Bone marrow (tissue), 2 donors: Measurements from ENCODE around the gene AHI1.

Experiments used
- DNase-seq, 2 donors: peaks; one replicate each; lab custom pipeline; 2025; lab: John Stamatoyannopoulos, UW

The AHI1 gene

DNA sequence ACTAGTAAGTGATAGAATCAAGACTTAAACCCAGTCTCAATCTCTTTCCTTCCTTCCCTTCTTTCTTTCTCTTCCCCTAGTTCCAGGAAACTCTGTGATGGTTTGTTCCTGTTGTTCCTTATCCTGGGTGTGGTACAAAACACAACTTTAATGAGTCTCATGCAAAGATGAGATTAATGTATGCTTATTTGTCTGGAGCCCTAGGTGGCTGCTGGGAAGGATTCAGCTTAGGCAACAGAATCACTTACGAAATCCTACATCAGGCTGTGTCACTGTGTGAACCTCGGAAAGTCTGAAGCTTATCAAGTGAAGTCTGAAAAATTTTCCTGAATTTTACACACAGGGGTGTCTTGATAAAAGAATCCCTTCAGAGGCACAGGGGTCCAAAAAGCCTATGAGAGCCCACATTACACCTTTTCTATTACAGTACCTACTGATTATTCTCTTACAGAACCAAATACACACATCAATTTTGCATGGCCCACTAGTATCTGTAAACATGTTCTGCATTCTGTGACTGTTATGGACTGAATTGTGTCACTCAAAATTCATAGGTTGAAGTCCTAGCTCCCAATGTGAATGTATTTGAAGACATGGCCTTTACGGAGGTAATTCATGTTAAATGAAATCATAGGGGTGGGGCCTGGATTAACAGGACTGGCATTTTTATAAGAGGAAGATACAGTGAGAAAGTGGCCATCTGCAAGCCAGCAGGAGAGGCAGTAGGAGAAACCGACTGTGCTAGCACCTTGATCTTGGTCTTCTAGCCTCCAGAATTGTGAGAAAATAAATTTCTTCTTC lies 171.7 kb downstream of the AHI1 start:
- DNase-seq: no peak

DNA sequence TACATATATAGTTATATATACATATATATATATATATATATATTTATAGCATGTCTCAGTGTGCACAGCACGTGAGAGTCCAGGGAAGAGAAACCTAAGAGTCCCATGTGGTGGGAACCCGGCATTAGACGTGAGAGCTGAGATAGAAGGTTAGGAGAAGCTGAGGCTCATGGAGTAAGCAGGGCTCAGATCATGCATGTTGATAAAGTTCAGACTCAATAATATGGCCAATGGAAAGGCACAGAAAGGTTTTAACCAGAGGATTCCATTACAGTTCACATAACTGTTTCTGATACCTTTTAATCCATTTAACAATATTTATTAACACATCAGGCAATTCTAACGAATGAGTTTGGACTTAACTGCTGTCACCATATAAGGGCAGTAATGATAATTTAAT lies 173.0 kb downstream of the AHI1 start:
- DNase-seq: no peak

DNA sequence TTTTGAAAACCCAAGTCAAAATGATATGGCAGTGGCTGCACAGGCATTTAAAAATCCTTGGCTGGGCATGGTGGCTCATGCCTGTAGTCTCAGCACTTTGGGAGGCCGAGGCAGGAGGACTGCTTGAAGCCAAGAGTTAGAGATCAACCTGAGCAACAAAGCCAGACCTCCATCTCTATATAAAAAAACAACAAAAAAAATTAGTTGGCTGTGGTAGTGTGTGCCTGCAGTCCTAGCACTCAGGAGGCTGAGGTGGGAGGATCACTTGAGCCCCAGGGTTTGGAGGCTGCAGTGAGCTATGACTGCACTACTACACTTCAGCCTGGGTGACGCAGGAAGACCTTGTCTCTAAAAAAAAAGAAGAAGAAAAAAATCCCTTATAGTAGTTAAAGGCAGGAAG lies 173.6 kb downstream of the AHI1 start:
- DNase-seq: no peak

DNA sequence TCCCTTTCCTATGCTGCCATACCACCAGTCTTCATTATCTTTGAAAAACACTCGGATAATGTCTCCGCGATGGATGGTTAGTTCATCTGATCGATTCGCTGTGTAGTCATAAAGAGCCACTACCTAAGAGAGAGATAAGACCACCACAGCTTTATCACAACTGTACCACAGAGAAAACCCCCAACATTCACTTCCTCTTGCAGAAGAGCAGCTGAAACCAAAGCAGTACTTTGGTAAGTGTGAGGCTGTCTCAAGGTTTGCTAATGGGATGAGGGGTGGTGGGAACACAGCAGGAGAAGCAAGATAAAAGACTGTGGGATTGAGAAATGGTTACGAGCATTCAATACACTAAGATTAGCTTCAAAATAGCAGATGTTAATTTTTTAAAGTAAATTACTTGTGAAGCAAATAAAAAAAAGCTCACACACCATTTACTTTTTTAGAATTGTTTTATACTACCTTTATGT lies 174.3 kb downstream of the AHI1 start:
- peak in 1 of 2 donors; percentile 83 for DNase-seq

DNA sequence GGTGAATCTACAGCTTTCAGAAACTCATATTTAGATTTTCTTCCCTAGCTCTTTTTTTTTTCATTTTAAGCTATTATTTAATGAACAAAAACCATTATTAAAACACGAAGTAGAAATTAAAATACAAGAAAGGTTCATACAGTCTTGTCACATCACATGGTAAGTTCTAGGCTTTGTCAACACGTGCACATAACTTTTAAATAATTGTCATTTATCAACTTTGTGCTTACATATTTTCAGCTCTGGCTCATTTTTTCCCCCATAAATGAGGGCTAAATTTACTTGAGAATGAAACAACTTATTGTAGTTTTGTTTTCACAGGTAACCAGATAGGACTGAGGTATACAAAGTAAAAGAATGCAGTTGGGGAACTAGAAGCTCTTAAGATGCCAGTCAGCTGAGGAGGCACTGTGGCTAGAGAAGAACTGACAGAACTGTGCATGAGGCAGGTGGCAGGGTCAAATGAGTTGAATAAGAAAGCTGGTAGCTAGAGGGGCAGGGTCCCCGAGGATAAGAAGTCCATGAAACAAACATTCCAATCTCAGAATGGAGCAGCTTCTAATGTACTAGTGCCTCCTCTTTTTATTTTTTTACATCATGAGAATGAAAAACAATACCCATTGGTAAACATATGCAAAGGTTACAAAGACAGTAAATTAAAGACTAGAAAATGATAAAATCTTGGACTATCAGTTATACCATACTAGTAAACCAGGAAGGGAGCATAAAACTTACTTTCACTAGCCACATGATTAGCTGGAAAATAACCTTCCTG lies 174.9 kb downstream of the AHI1 start:
- no peak for DNase-seq

DNA sequence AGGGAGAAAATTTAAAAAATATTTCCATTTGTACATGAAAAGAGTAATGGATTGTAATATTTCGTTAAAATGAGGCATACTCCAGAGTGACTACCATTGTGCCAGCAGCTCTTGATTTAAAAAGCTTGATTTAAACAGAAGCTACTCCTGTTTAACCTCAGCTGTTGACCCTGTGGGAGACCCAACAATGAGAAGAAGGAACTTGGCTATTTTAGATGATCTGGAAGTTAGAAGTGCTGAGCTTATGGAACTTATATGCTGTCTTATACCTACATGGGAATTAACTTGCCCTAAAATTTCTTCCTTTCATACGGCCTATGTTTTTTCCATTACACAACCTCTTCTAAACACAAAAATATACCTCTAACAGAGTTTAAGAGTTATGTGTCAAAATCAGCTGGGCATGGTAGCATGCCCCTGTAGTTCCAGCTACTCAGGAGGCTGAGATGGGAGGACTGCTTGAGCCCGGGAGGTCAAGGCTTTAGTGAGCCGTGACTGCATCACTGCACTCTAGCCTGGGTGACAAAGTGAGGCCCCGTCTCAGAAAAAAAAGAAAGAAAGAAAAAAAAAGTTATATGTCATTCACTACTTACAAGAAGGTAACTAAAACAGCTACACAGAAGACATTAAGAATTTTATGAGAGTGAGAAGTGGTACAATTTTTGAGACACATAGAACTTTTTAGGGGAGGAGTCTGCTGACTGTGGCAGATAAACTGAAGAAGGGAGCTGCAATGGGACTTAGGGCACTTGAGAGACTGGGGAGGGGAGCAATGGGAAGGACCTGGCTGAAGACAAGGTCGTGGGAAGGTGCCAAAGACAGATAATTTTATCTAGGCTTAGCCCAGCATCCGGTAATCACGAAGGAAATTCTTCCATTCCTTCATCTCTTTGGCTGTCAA lies 176.6 kb downstream of the AHI1 start:
- no peak for DNase-seq

DNA sequence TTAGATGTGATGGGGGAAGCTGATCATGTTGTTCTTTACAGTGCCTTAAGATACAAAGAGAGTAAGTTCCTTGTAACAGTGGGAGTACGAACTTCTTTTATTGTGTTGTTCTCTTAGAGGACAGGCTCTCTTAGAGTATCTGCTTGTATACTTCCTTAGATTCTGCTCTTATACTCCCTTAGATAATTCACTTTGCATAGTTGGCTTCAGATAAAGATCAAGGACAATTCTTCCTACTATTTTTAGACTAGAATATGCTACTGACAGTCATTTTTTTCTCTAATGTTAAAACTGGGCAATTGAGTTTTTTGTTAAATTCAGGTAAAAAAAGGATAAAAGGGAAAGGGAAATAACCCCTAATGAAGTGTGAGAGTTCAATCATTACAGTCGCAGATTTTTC lies 177.7 kb downstream of the AHI1 start:
- DNase-seq: no peak

DNA sequence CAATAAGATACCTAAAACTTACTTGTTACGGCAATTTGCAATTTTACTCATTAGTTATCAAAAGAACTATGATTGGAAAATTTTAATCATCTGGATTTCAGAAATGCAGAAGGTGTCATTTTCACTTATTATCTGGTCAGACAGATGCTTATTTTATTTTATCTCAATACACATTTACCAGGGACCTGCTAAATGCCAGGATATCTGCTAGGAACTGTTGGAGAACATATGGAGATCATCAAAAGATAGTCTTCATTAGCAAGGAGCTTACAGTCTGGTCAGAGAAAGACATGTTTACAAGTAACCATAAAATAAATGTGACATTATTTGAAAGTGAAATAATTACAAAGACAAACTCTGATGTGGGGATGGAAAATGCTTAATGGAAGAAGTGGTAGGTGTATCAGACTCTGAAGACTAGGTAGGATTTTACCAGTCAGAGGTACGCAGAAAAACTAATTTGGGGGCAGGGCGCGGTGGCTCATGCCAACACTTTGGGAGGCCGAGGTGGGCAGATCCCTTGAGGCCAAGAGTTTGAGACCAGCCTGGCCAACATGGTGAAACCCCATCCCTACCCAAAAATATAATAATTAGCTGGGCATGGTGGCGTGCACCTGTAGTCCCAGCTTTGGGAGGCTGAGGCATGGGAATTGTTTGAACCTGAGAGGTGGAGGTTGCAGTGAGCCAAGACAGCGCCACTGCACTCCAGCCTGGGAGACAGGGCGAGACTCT lies 178.6 kb downstream of the AHI1 start:
- DNase-seq: no peak

DNA sequence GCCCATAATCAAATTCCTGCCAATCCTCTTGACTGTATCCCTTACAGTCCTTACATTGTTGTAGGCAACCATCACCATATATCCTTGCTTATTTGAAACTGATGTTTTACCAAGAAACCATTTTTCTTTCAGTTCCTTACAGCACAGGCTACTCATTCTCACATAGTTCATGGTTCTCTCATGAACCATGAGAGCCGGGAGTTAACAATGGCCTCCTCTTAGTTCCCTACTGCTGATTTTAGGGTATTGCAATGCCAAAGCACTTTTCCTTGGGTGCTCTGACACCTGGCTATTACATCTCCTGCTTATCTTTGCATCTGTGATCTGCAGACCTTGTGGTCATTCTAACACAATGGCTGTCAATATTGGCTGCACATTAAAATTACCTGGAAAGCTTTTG lies 183.0 kb downstream of the AHI1 start:
- DNase-seq: no peak

DNA sequence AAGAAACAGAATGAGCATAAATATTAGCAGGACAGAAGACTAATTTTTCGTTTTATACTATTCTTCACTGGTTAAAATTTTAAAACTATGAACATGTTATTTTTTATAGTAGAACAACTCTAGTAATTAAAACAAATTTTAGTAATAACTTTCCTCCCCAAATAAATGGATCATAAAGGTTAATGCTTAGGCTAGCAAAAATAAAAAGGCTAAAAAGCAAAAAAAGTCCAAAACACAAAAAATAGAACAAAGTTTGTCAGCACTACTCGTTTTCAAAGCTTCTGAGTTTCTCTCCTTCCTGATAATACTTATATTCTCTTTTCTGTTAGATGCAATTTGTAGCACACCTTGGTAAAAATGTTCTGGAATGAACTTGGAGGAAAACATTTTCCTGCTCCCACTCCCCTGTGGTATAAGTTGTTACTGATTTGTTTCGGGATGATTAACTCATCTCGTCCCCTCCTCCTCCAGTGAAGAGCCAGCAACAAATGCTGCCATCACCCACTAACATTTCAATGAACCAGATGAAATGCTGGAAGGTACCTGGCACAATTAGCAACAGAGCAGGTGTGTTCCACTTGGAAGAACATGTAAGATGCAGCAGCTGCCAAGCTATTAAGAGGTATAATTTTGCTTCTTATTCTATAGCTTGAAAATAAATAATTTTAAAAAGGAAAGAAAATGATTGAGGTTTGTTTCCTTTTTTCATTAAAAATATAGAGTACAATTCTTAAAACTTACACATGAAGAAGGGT lies 185.9 kb downstream of the AHI1 start:
- DNase-seq: no peak

DNA sequence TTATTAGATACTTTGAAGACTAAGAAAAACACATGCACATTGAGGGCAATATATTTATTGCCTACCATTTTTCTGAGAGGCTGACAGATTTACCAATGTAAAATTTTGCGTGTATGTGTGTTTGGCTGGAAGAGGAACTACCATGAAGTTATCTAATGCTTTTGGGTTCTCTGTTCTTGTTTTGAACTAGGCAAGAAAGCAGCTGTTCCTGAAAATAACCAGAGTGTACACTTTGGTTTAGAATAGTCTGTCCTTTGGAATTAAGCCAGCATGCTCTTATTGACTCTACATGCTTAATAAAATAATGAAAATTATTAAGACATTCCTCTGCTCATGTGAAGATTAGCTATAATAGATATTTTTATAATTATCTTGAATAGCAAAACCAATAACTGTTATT lies 187.2 kb downstream of the AHI1 start:
- DNase-seq: peak in 1 of 2 donors; percentile 75

DNA sequence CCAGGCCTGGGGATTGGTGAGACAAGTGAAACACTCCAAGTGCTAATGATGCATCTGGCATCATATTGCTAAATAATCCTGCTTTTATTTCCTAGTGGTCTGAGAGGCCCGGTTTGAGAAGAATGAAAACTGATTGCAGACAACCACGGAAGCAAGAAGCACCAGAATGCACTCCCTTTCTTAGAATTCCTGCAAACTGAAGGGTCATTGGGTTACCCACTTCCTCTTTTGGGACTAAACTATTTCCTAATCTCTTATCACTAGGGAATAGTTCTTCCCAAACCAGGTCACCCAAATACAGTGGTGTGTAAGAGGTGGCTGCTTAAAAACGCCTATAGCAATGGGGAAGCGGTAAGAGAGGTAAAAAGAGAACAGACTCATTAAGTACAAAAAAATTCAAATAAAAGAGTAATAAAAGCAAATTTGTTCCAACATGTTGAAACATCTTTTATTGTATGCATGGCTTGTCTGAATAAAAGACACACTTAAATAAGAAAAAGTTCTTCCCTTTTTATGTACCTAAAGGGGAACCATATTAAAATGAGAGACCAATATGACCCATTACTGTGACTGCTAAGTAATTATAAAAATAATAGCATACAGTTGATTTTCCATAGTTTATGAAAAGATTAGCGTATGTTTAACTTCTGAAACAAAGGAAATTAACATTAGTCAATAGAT lies 190.7 kb downstream of the AHI1 start:
- DNase-seq: no peak

DNA sequence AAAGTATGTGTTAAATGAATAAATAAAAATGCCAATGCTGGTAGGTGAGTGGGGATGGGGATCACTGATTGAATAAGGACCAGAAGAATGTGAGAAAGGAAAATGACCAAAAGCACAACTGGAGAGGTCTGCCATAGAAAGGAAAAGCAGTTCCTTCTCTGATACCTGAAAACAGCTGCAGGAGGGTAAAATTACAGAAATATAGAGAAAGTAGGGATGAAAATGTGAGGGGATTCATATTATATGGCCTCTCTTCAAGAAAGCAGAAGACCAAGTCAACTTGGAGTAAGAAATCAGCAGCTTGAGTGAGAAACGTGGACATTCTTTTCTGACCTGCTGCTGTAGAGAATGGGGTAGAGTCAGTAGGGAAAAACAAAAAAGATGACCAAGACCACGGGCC lies 191.4 kb downstream of the AHI1 start:
- DNase-seq: no peak

DNA sequence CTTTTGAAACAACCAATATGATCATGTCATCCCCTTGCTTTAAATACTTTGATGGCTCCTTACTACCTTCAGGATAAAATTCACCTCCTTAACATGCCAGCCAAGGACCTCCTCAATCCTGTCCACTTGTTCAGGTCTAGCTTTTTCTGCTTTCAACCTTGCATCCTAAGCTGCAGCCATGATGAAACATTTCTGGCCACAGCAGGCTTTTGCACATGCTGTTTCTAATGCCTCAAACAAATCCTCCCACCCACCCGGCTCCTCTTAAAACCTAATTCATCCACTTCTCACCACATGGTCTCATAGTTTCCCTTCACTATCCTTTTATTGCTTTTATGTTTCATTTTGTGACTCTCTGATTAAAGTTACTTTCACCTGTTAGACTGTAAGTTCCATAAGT lies 191.9 kb downstream of the AHI1 start:
- no peak for DNase-seq

DNA sequence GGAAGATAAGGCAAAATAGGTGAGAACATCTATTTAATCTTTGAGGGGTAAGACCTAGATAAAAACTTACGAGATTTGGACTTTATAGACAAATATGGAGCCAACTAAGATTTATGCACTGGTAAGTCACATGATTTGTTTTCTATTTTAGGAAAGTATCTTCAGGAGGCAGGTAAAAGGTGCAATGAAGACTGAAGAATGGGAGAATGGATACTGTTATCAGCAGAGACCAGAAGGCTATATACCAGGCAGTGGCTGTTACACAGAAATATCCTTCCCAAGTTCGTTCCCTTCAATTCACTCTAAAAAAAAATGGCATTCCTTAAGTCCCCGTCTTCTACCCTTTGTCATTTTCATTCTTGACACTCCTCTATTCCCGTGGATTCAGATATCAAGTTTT lies 192.7 kb downstream of the AHI1 start:
- no peak for DNase-seq

DNA sequence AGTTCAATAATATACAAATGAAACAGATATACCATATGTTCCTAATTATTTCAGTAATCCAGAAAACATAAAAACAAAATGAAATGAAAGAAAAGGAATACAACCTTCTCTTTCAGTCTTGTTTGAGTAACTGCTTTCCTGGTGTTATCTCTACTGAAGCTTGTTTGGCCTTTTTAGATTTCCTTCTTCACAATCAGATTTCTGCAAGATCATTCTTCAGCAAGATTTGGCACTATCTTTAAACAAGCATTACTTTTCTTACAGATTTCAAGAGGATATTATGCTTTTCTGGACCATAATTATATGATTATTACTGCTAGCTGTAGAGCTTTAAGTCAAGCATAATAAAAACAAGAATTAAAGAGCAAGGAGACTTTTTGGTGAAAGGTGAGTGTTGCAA lies 196.2 kb downstream of the AHI1 start:
- DNase-seq: no peak

DNA sequence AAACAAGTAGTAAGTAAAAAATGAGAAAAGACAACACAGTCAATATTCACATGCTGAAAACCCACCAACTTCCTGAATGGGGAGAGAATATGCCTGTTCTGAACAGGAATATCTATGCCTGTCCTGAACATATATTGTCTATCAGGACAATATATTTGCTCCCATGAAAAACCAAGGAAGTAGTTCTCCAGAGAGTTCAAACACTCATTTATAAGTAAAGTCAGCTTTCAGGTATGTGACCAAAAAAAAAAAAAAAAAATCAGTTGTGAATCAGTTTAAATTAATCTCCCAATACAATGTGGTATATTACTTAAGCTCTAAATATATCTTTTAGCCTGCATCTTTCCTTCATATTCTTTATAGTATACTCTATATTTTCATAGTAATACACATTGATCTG lies 197.0 kb downstream of the AHI1 start:
- DNase-seq: no peak

DNA sequence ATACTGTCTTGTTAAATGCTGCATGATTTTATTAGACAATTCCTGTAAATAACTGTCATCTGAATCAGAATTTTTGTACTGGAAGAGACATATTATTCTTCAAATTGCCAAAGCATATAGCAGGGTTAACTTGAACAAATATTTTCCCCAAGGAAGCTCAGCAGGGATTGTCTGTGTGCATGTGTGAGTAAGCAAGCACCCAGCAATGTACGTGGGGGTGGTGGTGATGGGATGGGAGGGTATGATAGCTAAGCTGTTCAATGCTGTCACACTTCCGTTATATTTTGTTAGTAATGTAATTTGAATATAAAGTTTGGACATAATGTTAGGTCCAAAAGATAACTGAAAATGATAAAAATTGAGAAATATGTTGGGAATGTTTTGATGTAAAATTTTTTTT lies 198.3 kb downstream of the AHI1 start:
- no peak for DNase-seq

DNA sequence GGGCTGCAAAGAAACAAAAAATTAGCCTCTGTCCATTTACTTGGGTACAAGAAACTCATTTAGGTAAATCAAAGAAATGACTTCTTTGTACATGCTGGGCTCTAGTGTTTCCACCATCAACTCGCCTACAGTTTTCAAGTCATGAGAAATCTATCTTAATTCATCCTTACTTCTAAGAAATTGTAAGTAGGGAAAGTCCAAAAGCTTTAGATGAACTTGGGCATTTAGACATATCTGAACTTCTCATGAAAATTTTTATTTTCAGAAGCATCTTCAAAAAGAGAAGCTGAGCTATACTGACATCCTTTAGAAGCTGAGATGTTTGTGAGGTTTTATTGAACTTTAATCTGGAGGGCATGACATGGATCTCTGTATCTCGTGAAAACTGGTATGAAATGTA lies 199.1 kb downstream of the AHI1 start:
- DNase-seq: no peak

DNA sequence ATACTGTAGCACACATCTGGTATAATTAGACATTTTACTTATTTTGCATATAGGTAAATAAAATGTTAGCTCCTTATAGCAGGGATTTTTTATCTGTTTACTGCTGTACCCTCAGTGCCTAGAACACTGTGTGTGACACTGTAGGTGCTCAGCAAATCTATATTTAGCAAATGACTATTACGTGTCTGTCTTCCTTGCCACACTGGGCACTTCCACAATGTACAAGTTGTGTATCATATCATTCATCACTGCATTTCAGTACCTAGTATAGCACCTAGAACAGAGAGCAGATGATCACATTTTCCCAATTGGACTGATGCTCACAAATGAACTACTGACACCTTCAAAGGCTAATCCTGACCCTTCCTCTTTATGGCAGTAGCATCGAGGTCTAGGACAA lies 200.8 kb downstream of the AHI1 start:
- no peak for DNase-seq
